ENCODE measurements around the gene TMEM8B. TPM values are rescaled to one million over a fixed set of nuclear protein-coding genes. Genes with fewer than 3 reads are reported as not detected.

Gene TMEM8B
- total and polyA plus RNA-seq, 2 donors, result 4.8 to 23.8 TPM

DNA sequence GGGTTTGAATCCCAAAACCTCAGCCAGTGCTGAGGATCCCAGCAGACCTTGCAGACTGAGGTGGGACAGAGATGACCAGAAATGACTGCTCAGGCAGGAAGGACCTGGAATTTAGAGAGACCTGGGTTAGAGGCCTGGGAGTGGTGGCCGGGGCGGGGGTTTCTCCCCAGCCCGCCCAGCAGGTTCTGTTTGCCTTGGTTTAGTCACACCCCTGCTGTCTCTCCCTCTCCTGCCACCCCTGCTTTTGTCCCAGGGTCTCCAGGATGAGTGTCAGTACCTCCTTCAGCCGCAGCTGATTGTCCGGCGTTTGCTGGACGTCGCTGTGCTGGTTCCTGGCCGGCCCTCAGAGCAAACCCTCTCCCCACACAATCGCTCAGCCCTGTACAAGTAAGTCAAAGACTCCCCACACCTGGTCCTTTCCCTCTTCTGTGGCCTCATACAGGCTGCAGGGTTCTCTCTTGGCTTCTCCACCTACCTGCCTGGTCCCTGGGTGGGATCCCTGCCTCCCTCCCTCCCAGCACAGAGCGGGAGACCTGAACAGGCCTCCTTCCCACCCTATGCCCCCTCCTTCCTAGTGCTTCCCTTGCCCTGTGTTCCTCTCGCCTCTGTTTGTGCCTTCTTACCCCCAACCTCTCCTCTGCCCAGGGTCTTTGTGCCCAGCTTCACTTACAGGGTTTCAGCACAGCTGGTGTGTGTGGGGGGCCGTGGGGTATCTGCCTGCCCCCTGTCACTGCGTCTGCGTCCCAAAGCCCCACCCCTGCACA, 12.0 kb downstream of the TMEM8B start:
- 91% methylated on average over 15 of the region's 15 CpGs for WGBS
- no peak for DNase-seq (ENCODE audit: extremely low spot score)
- Histone ChIP-seq H3K4me3 (ENCODE audit: low read depth, low read length) (no peak overlapping the region), H3K36me3 (ENCODE audit: insufficient read depth) (no peaks in the 10 kb centered on the region), H3K27ac (ENCODE audit: low read depth) (no peak overlapping the region), H3K4me1 (ENCODE audit: insufficient read depth) (peaks cover 2% of the 10 kb centered on the region)

DNA sequence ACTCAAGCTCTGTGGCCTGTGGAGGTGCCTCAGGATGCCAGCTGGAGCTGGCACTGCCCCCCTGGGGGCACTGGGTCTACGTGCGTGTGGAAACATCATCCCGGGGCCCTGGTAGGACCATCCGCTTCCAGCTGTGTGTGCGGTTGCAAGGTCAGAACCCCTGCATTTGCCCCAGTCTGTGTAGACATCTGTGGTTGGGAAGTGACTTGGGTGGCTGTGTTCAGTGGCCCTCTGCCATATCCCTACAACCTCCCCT, 12.5 kb downstream of the TMEM8B start:
- WGBS, result 96% methylated on average over 5 of the region's 5 CpGs
- Histone ChIP-seq H3K4me3 (ENCODE audit: low read depth, low read length) (no peak overlapping the region), H3K36me3 (ENCODE audit: insufficient read depth) (no peaks in the 10 kb centered on the region), H3K27ac (ENCODE audit: low read depth) (no peak overlapping the region), H3K4me1 (ENCODE audit: insufficient read depth) (peaks cover 2% of the 10 kb centered on the region)
- no peak for DNase-seq (ENCODE audit: extremely low spot score)

DNA sequence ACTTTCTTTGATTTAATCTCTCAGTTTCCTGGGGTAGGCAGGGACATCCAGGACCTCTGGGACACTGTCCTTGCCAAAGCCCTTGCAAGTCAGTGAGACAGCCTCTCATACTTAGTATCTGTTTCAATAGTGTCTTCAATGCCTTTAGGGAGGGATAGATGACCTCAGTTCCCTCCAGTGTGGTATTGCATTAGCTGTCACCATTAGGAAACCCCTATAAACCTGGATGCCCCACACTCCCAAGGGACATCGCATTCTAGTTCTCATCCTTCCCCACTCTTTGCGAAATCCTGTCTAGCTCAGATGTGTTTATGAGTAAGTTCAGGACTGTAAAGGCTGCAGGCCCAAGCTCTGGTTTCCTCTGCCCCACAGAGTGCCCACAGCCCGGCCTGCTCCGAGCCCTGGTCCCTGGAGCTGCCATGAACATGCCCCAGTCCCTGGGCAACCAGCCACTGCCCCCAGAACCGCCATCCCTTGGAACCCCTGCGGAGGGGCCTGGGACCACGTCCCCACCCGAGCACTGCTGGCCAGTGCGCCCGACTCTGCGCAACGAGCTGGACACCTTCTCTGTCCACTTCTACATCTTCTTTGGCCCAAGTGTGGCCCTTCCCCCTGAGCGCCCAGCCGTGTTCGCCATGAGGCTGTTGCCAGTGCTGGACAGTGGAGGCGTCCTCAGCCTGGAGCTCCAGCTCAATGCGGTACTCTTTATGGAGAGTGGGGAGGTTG, 13.2 kb downstream of the TMEM8B start:
- no peak for DNase-seq (ENCODE audit: extremely low spot score)
- Histone ChIP-seq H3K27ac (ENCODE audit: low read depth) (no peak overlapping the region), H3K4me3 (ENCODE audit: low read depth, low read length) (no peak overlapping the region), H3K4me1 (ENCODE audit: insufficient read depth) (peaks cover 2% of the 10 kb centered on the region), H3K36me3 (ENCODE audit: insufficient read depth) (no peaks in the 10 kb centered on the region)
- WGBS, result 93% methylated on average over 17 of the region's 17 CpGs

DNA sequence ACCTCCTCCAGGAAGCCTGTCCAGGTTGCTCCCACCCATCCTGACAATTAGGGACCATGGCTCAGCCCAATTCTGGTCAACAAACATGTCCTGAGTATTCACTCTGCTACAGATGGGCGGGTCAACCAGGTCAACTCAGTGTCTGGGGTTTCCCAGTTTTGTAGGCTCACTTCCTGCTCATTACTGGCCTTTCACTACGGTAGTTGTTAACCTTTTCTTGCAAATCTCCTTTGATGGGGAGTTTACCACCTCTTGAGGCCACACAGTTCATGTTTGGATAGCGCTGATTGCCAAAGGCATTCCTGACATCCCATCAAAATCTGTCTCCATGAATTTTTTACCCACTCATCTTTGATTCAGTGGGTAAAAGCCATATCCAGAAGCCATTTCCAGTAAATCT, 13.8 kb downstream of the TMEM8B start:
- 90% methylated on average over 3 of the region's 3 CpGs for WGBS
- no peak overlapping the region for H3K4me3 ChIP-seq (ENCODE audit: low read depth, low read length)
- DNase-seq (ENCODE audit: extremely low spot score), result no peak
- peaks cover 2% of the 10 kb centered on the region for H3K4me1 ChIP-seq (ENCODE audit: insufficient read depth)
- no peak overlapping the region for H3K27ac ChIP-seq (ENCODE audit: low read depth)
- no peaks in the 10 kb centered on the region for H3K36me3 ChIP-seq (ENCODE audit: insufficient read depth)

DNA sequence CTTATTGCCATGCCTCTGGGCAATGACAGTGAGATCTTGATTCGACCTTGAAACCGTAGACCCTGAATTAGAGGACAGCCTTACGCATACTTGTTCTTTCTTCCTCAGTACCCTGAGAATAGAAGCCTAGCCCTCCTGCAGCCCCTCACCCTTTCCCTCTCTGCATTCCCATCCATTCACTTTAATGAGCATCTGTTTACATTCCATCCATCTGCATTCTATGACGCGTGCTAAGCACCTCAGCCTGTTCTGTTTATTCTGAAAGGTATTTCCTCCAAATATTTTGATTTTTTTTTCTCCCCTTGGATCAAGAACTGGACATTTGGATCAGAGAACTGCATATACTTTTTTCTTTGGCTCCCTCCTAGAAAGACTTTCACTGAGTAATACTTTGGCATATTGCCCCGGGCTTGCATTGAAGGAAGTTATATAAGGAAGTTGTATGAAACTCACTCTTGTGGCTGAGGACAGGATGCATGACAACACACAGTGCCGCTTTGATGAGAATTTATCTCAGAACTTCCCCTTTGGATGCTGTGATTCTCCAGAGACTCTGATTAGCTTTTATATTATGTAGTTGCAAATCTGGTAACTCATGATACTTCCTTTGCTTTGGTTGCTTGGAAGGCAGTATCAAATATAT, 15.7 kb downstream of the TMEM8B start:
- H3K4me1 ChIP-seq (ENCODE audit: insufficient read depth), result peaks cover 2% of the 10 kb centered on the region
- H3K27ac ChIP-seq (ENCODE audit: low read depth), result peak overlapping the region; percentile 62
- H3K36me3 ChIP-seq (ENCODE audit: insufficient read depth), result no peaks in the 10 kb centered on the region
- DNase-seq (ENCODE audit: extremely low spot score), result peak; percentile 80
- H3K4me3 ChIP-seq (ENCODE audit: low read depth, low read length), result no peak overlapping the region
- WGBS, result 13% methylated on average over 7 of the region's 7 CpGs

DNA sequence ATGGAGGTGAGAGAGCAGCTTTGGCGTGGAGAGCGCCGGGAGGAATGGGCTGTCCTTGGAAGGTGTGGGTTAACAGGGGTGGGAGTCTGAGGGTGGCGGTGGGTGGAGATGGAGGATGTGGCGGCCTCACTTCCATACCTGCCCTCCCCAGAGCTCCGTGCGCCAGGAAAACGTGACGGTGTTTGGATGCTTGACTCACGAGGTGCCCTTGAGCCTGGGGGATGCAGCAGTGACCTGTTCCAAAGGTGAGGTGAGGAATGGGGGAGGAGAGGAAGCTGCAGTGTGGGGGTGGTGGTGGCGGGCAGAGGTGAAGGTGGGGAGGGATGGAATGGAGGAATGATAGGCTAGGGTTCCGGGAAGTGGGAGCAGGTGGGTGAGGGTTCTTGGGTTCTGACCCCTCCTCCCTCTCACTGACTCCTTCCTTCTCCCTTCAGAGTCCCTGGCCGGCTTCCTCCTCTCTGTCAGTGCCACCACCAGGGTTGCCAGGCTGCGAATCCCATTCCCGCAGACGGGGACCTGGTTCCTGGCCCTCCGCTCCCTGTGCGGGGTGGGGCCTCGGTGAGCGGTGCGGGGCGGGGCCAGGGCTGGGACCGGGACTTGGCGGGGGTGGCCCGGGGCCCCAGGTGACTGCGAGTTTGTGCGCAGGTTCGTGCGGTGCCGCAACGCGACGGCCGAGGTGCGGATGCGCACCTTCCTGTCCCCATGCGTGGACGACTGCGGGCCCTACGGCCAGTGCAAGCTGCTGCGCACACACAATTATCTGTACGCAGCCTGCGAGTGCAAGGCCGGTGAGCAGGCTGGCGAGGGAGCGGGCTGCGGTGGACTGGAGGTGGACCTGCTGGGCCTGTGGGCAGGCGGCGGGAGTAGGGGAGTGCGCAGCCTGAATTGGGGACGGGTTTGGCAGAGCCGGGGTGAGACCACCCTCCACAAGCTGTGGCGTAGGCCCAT, 17.1 kb downstream of the TMEM8B start:
- 57% methylated on average over 53 of the region's 53 CpGs for WGBS
- DNase-seq (ENCODE audit: extremely low spot score), result no peak
- no peak overlapping the region for H3K27ac ChIP-seq (ENCODE audit: low read depth)
- H3K36me3 ChIP-seq (ENCODE audit: insufficient read depth), result no peaks in the 10 kb centered on the region
- peaks cover 2% of the 10 kb centered on the region for H3K4me1 ChIP-seq (ENCODE audit: insufficient read depth)
- H3K4me3 ChIP-seq (ENCODE audit: low read depth, low read length), result no peak overlapping the region

DNA sequence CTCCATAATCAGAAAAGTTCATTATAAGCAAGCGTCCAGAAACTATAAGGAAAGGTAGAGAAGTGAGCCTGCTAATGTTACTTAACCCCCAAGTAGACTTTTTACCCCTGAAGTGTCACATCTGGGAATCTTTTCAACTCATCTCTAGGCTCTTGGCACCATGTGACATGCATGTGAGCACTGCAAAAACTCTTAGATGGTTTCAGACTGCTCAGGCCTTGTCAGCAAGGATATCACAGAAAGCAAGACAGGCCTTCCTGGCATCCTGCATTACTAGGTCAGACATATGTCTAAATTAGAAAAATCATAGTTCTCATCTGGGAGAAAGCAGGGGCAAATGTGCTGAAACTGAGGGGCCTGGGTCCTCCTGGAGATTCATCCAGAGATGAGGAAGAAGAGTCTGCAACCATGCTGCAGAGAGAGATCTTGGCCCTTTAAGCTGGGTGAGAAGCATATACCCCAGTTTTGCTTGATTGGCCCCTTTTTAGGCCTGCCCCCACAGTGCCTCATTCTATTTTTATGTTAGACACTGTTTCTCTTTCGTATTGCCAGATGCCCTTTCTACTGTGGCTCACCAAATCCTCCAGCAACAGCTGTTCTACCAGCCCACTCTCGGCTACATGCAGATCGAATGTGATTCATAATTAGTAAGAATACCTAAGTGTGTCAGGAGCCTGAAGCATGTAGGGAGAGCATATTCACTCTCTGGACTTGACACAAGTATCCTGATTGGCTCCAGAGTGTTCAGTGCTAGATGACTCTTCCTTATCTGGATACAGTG, 19.0 kb downstream of the TMEM8B start:
- WGBS, result 63% methylated on average over 4 of the region's 4 CpGs

DNA sequence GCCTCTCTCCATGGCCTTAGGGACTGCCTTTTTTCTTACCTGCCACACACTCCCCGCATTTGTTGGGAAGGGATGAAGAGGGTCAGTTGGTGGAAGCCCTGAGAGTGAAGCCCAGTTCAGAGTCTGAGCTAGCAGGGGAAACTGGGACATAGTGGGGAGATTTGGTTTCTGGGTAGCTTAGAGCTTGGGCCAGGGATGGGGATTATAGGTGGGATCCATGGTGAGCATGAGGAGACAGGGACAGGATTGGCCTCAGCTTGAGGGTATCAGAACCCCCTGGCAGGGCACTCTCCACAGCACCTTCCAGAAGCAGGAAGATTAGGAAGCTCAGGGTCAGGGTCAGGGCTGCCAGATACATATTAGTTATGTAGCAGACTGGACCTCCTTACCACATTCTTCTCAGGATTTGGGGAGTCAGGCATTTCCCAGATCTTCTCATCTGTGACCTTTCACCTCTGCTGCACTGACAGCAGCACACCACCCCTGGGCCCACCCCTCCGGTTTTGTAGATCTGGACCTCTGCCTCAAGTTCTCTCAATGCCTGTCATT, 23.3 kb downstream of the TMEM8B start:
- H3K4me3 ChIP-seq (ENCODE audit: low read depth, low read length), result no peak overlapping the region
- WGBS, result 88% methylated on average over 2 of the region's 2 CpGs
- H3K36me3 ChIP-seq (ENCODE audit: insufficient read depth), result no peaks in the 10 kb centered on the region
- no peaks in the 10 kb centered on the region for H3K4me1 ChIP-seq (ENCODE audit: insufficient read depth)
- no peak for DNase-seq (ENCODE audit: extremely low spot score)
- H3K27ac ChIP-seq (ENCODE audit: low read depth), result no peak overlapping the region

More for the DNA sequence above, 19.0 kb downstream of the TMEM8B start:
- H3K4me1 ChIP-seq (ENCODE audit: insufficient read depth), result peaks cover 2% of the 10 kb centered on the region
- no peak overlapping the region for H3K27ac ChIP-seq (ENCODE audit: low read depth)
- H3K36me3 ChIP-seq (ENCODE audit: insufficient read depth), result no peaks in the 10 kb centered on the region
- no peak overlapping the region for H3K4me3 ChIP-seq (ENCODE audit: low read depth, low read length)
- DNase-seq (ENCODE audit: extremely low spot score), result no peak

DNA sequence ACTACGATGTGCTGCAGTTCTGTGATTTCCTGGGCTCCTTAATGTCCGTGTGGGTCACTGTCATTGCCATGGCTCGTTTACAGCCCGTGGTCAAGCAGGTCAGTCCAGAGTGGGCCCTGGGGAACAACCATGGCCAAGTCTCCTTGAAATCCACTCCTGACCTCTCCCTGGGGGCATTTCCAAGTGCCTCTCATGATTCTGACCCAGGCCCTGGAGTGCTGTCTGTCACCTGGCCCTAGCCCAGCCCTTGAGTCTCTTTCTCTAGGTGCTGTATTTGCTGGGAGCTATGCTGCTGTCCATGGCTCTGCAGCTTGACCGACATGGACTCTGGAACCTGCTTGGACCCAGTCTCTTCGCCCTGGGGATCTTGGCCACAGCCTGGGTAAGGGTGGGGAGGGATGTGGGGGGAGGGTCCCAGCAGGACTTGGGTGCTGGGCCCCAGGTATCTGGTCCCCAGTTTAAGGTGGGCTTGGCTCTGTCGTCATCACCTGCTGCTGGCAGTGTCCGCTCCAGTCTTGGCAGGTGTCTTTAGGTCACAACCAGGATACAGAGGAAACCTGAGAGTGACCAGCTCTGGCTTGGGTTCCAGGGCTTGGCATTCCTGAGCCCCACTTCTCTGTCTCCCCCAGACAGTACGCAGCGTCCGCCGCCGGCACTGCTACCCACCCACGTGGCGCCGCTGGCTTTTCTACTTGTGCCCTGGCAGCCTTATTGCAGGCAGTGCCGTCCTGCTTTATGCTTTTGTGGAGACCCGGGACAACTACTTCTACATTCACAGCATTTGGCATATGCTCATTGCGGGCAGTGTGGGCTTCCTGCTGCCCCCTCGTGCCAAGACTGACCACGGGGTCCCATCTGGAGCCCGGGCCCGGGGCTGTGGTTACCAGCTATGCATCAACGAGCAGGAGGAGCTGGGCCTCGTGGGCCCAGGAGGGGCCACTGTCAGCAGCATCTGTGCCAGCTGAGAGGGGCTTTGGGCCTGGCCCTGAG, 24.1 kb downstream of the TMEM8B start:
- Histone ChIP-seq H3K4me3 (ENCODE audit: low read depth, low read length) (no peak overlapping the region), H3K4me1 (ENCODE audit: insufficient read depth) (no peaks in the 10 kb centered on the region), H3K27ac (ENCODE audit: low read depth) (no peak overlapping the region), H3K36me3 (ENCODE audit: insufficient read depth) (no peaks in the 10 kb centered on the region)
- no peak for DNase-seq (ENCODE audit: extremely low spot score)
- 91% methylated on average over 25 of the region's 25 CpGs for WGBS

DNA sequence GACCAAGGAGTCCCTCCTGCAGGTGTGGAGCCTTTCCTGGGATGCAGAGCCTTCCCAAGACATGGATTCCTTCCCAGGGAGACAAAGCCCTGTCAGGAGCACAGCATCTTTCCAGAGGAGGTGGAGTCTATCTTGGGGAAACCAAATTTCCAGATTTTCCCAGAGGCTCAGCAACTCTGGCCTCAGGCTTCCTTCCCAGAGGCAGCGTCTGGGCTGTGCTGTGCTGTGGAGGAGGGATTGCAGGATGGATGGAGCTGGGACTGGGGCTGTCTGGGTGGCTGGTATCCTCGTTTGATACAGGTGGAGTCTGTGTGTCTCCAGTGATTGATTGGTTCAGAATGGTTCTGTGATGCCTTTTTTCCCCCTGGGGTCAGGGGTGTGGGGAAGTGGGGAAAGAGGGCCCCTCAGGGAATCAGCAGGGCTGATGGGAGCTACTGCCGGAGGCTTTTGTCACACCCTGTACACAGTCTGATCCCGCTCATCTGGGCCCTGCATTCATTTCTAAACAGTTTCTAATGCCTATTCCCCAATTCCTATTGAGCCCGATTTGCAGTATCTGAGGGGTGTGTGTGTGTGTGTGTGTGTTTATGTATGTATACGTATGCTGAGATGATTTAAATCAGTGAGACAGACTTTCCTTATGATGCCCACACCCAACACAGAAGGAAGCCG, 25.2 kb downstream of the TMEM8B start:
- Histone ChIP-seq H3K36me3 (ENCODE audit: insufficient read depth) (no peaks in the 10 kb centered on the region), H3K27ac (ENCODE audit: low read depth) (no peak overlapping the region), H3K4me1 (ENCODE audit: insufficient read depth) (no peaks in the 10 kb centered on the region), H3K4me3 (ENCODE audit: low read depth, low read length) (no peak overlapping the region)
- WGBS, result 78% methylated on average over 7 of the region's 7 CpGs
- DNase-seq (ENCODE audit: extremely low spot score), result no peak

DNA sequence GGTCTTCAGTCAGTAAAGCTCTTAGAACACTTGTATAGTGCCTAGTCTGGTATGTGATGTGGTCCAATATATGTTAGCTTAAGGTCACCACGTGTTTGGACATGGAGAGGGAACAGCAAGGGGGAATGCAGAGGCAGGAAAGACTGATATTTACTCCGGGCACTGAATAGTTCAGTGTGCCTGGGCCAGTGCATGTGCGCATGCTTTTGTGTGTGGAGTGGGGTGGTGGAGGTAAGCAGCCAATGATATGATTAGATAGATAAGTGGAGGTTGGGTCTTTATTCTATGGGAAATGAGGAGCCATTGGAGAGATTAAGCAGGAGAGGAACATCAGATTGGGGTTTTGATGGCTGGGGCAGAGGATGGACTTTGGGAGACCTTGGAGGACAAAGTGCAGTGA, 27.2 kb downstream of the TMEM8B start:
- Histone ChIP-seq H3K27ac (ENCODE audit: low read depth) (no peak overlapping the region), H3K36me3 (ENCODE audit: insufficient read depth) (no peaks in the 10 kb centered on the region), H3K4me3 (ENCODE audit: low read depth, low read length) (no peak overlapping the region), H3K4me1 (ENCODE audit: insufficient read depth) (no peaks in the 10 kb centered on the region)
- no peak for DNase-seq (ENCODE audit: extremely low spot score)
- WGBS, result 75% methylated on average over 3 of the region's 3 CpGs
